H9 (cell line): ENCODE measurements around the gene TCERG1L. TPM values are rescaled to one million over a fixed set of nuclear protein-coding genes. Genes with fewer than 3 reads are reported as not detected.

Experiments
- DNase-seq: peaks from one replicate; pipeline ENCODE4 v3.0.0-alpha.2; 2017
- H2AFZ ChIP-seq: one replicate; pipeline ENCODE4 v1.6.1; 2013; ENCODE audit warnings: mild to moderate bottlenecking, low read length, control low read depth, moderate library complexity
- H2AK5ac ChIP-seq: 2 replicates; pipeline ENCODE4 v1.6.1; 2013; ENCODE audit warnings: low read length, control low read depth, mixed read lengths; ENCODE audit not compliant: insufficient read length
- H2BK120ac ChIP-seq: one replicate; pipeline ENCODE4 v1.6.1; 2013; ENCODE audit warnings: low read depth, mild to moderate bottlenecking, low read length, control low read depth, inconsistent platforms; ENCODE audit not compliant: poor library complexity, severe bottlenecking
- H2BK12ac ChIP-seq: 2 replicates; pipeline ENCODE4 v1.6.1; 2013; ENCODE audit warnings: low read length, control low read depth, mixed read lengths, low read depth; ENCODE audit not compliant: insufficient read length
- H2BK15ac ChIP-seq: 2 replicates; pipeline ENCODE4 v1.6.1; 2013; ENCODE audit warnings: low read depth, low read length, control low read depth
- H2BK20ac ChIP-seq: one replicate; pipeline ENCODE4 v1.6.1; 2013; ENCODE audit warnings: low read depth, mild to moderate bottlenecking, low read length, control low read depth, inconsistent platforms; ENCODE audit not compliant: poor library complexity, severe bottlenecking
- H2BK5ac ChIP-seq: 2 replicates; pipeline ENCODE4 v1.6.1; 2013; ENCODE audit warnings: low read length, control low read depth, mixed read lengths; ENCODE audit not compliant: insufficient read length
- H3K14ac ChIP-seq: 2 replicates; pipeline ENCODE4 v1.6.1; 2013; ENCODE audit warnings: low read length, control low read depth; ENCODE audit not compliant: insufficient read depth
- H3K18ac ChIP-seq: 2 replicates; pipeline ENCODE4 v1.6.1; 2013; ENCODE audit warnings: low read depth, mild to moderate bottlenecking, mixed read lengths, low read length, control low read depth; ENCODE audit not compliant: insufficient read length
- H3K23ac ChIP-seq: 2 replicates; pipeline ENCODE4 v1.6.1; 2013; ENCODE audit warnings: low read length, control low read depth, mixed read lengths, low read depth; ENCODE audit not compliant: insufficient read length
- H3K23me2 ChIP-seq: 2 replicates; pipeline ENCODE4 v1.6.1; 2013; ENCODE audit warnings: low read depth, mild to moderate bottlenecking, mixed read lengths, low read length, control low read depth; ENCODE audit not compliant: insufficient read length, poor library complexity, severe bottlenecking
- H3K27ac ChIP-seq: 2 replicates; pipeline ENCODE4 v1.5.1; 2013; ENCODE audit warnings: low read length, control low read depth, mixed read lengths, low read depth; ENCODE audit not compliant: insufficient read length
- H3K27me3 ChIP-seq: 2 replicates; pipeline ENCODE4 v1.6.1; 2013; ENCODE audit warnings: low read length, control low read depth, inconsistent platforms; ENCODE audit not compliant: insufficient read depth
- H3K4ac ChIP-seq: 2 replicates; pipeline ENCODE4 v1.6.1; 2013; ENCODE audit warnings: low read depth, mild to moderate bottlenecking, control low read depth, inconsistent platforms, low read length, moderate library complexity
- H3K4me1 ChIP-seq: 2 replicates; pipeline ENCODE4 v1.6.1; 2013; ENCODE audit warnings: low read length, control low read depth, inconsistent platforms; ENCODE audit not compliant: insufficient read depth
- H3K4me2 ChIP-seq: 2 replicates; pipeline ENCODE4 v1.6.1; 2013; ENCODE audit warnings: low read length, control low read depth, mixed read lengths; ENCODE audit not compliant: insufficient read length, insufficient read depth
- H3K56ac ChIP-seq: 2 replicates; pipeline ENCODE4 v1.6.1; 2013; ENCODE audit warnings: low read depth, mild to moderate bottlenecking, mixed read lengths, low read length, control low read depth; ENCODE audit not compliant: insufficient read length
- H3K79me1 ChIP-seq: 2 replicates; pipeline ENCODE4 v1.6.1; 2013; ENCODE audit warnings: low read depth, mild to moderate bottlenecking, moderate library complexity, low read length, control low read depth, inconsistent platforms; ENCODE audit not compliant: insufficient read depth, poor library complexity, severe bottlenecking
- H3K79me2 ChIP-seq: 2 replicates; pipeline ENCODE4 v1.6.1; 2013; ENCODE audit warnings: low read length, control low read depth, inconsistent platforms; ENCODE audit not compliant: insufficient read depth
- H3K9ac ChIP-seq: 2 replicates; pipeline ENCODE4 v1.6.1; 2013; ENCODE audit warnings: low read length, control low read depth, mixed read lengths; ENCODE audit not compliant: insufficient read length; ENCODE audit errors: extremely low read depth
- H3K9me3 ChIP-seq: one replicate; pipeline ENCODE4 v1.6.1; 2013; ENCODE audit warnings: low read depth, low read length, inconsistent platforms; ENCODE audit not compliant: control insufficient read depth
- H3T11ph ChIP-seq: one replicate; pipeline ENCODE4 v1.6.1; 2013; ENCODE audit warnings: mild to moderate bottlenecking, low read length, control low read depth, inconsistent platforms
- H4K20me1 ChIP-seq: one replicate; pipeline ENCODE4 v1.6.1; 2013; ENCODE audit not compliant: control insufficient read depth, insufficient read length, insufficient read depth
- H4K5ac ChIP-seq: 2 replicates; pipeline ENCODE4 v1.6.1; 2013; ENCODE audit warnings: low read depth, mild to moderate bottlenecking, mixed read lengths, low read length, control low read depth; ENCODE audit not compliant: insufficient read length
- H4K8ac ChIP-seq: replicated peaks from 2 replicates; pipeline ENCODE4 v1.6.1; 2013; ENCODE audit warnings: low read length, control low read depth, mixed read lengths, low read depth; ENCODE audit not compliant: insufficient read length
- H4K91ac ChIP-seq: 2 replicates; pipeline ENCODE4 v1.6.1; 2013; ENCODE audit warnings: low read depth, mild to moderate bottlenecking, moderate library complexity, mixed read lengths, low read length, control low read depth; ENCODE audit not compliant: insufficient read length
- H3K27ac Mint-ChIP-seq, 3 experiments: 2 replicates in 2 of 3; 3 replicates in 1 of 3; pipeline ENCODE4 v1.8.0; 2020 to 2021; ENCODE audit warnings: mixed read lengths in 3 of 3, mild to moderate bottlenecking in 1 of 3, moderate library complexity in 1 of 3
- H3K27me3 Mint-ChIP-seq: 2 replicates; pipeline ENCODE4 v1.8.0; 2021; ENCODE audit warnings: low read depth, mild to moderate bottlenecking, moderate library complexity, mixed read lengths
- H3K36me3 Mint-ChIP-seq, 3 experiments: 2 replicates in 2 of 3; 3 replicates in 1 of 3; pipeline ENCODE4 v1.8.0; 2020 to 2021; ENCODE audit warnings: low read depth in 3 of 3, mixed read lengths in 3 of 3; ENCODE audit not compliant: insufficient read depth in 1 of 3
- H3K4me1 Mint-ChIP-seq, 2 experiments: 2 replicates each; pipeline ENCODE4 v1.8.0; 2020; ENCODE audit warnings: mixed read lengths in 2 of 2
- H3K4me3 Mint-ChIP-seq, 2 experiments: 2 replicates in 1 of 2; 3 replicates in 1 of 2; pipeline ENCODE4 v1.8.0; 2020 to 2021; ENCODE audit warnings: mild to moderate bottlenecking in 2 of 2, mixed read lengths in 2 of 2, moderate library complexity in 1 of 2
- H3K9me3 Mint-ChIP-seq, 2 experiments: 2 replicates in 1 of 2; 3 replicates in 1 of 2; pipeline ENCODE4 v1.8.0; 2020; ENCODE audit warnings: mild to moderate bottlenecking in 2 of 2, mixed read lengths in 2 of 2, moderate library complexity in 1 of 2
- CTCF ChIP-seq: fragments of 200-600 bp; sonication (generic); conservative IDR thresholded peaks from 3 replicates; pipeline ENCODE4 v1.8.0; 2021; ENCODE audit warnings: antibody characterized with exemption, mild to moderate bottlenecking
- WGBS: extraction: QIAGEN DNeasy Blood & Tissue Kit; methylation state at CpG from one replicate; pipeline ENCODE4 v1.1.7; 2013; ENCODE audit warnings: missing lambda C conversion rate, low lambda C conversion rate, mixed read lengths; ENCODE audit not compliant: insufficient read length; ENCODE audit errors: extremely low coverage; 5-methylcytosine and 5-hydroxymethylcytosine counted together
- total RNA-seq: library from RNA; stranded (reverse); gene quantifications from 2 replicates; pipeline ENCODE4 v1.2.1, GENCODE V29; 2021

The TCERG1L gene
- total RNA-seq, 1 experiment from 2014 or later: 3.3 TPM

- Histone ChIP-seq H2AFZ (no peak overlapping the region), H4K5ac (no peak overlapping the region), H3K9me3 (no peaks in the 10 kb centered on the region), H3K23me2 (no peaks in the 10 kb centered on the region), H2BK5ac (no peak overlapping the region), H3K56ac (no peak overlapping the region), H3K9ac (no peak overlapping the region), H2AK5ac (no peak overlapping the region), H3T11ph (no peak overlapping the region), H4K8ac (no peak overlapping the region), H2BK20ac (no peak overlapping the region), H3K23ac (no peak overlapping the region), H4K20me1 (no peaks in the 10 kb centered on the region), H2BK15ac (no peak overlapping the region), H3K27ac (no peak overlapping the region), H3K4me1 (no peaks in the 10 kb centered on the region), H3K14ac (no peak overlapping the region; the same call in 1 of the 2 replicates), H4K91ac (no peak overlapping the region), H3K18ac (no peak overlapping the region), H3K4me2 (no peak overlapping the region), H3K79me1 (no peaks in the 10 kb centered on the region), H2BK12ac (no peak overlapping the region), H2BK120ac (no peak overlapping the region), H3K79me2 (no peaks in the 10 kb centered on the region), H3K27me3 (no peaks in the 10 kb centered on the region), H3K4ac (no peak overlapping the region)
- H3K27me3 Mint-ChIP-seq: peaks cover 2% of the 10 kb centered on the region; the same call in 1 of the 2 replicates
- WGBS: no CpG with 5 or more reads among the region's 12 CpGs
- no peak for TF ChIP-seq CTCF
- H3K9me3 Mint-ChIP-seq: no peaks in the 10 kb centered on the region
- H3K4me3 Mint-ChIP-seq: no peak overlapping the region
- no peak for DNase-seq
- no peak overlapping the region; a peak in 1 of 7 replicates for H3K27ac Mint-ChIP-seq
- no peaks in the 10 kb centered on the region for H3K36me3 Mint-ChIP-seq
- no peaks in the 10 kb centered on the region; a peak in 1 of 4 replicates for H3K4me1 Mint-ChIP-seq
Measured at GRCh38 chr10:131271966-131272365, 39.6 kb downstream of the TCERG1L start.
